UCSD-AML1 (cell line): Measurements from ENCODE around the gene BCL11B.
A peak's percentile ranks its signal among the peaks of the same experiment; 100 is the strongest.

Source experiments
- DNase-seq: peaks from one replicate; lab custom pipeline; 2025; ENCODE audit not compliant: unreplicated experiment; lab: John Stamatoyannopoulos, UW

BCL11B gene

DNA sequence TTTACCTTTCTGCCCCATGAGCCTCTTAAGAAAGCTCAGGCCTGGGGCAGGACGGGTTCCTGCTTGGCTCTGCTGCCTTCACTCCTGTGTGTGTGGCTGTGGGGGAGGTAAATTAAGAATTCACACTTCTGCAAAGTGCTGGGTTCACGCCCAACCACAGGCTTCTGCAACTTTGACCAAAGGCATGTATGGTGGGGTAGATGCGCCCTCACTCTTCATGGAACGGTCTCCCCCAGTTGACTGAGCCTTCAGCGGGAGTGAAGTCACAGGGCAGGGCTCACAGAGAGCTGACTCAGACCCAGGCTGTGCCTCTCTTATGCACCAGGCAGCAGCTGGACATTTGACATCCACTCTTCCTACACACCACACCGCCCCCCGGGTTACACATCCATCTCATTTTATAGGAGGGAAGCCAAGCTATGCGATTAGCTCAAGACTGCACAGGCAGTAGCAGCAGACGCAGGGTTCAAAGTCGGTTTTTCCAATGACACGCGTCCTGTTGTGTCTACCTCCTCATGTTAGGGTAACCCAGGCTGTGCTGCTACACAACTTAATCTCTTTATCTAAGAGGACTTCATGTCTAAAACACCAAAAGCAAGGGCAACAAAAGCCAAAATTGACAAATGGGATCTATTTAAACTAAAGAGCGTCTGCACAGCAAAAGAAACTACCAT, 15.4 kb upstream of the BCL11B start:
- DNase-seq, result no peak

DNA sequence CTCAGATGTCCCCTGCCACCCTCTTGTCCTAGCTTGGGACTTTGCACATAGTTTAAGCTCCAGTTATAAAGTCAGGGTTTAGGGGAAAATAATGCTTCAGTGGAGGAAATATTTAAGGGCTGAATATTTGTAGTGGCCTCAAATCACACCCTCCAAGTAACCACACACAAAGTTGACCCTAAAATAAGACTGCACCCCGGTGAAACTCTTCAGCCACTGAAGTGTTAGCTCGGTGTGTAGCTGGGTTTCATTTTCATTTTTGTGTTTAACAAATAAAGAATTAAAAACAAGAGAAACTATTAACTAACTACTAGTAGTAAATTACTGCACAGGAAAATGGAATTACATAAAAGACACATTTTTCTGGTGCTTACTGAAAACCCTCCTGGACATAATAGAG, 14.8 kb upstream of the BCL11B start:
- no peak for DNase-seq

DNA sequence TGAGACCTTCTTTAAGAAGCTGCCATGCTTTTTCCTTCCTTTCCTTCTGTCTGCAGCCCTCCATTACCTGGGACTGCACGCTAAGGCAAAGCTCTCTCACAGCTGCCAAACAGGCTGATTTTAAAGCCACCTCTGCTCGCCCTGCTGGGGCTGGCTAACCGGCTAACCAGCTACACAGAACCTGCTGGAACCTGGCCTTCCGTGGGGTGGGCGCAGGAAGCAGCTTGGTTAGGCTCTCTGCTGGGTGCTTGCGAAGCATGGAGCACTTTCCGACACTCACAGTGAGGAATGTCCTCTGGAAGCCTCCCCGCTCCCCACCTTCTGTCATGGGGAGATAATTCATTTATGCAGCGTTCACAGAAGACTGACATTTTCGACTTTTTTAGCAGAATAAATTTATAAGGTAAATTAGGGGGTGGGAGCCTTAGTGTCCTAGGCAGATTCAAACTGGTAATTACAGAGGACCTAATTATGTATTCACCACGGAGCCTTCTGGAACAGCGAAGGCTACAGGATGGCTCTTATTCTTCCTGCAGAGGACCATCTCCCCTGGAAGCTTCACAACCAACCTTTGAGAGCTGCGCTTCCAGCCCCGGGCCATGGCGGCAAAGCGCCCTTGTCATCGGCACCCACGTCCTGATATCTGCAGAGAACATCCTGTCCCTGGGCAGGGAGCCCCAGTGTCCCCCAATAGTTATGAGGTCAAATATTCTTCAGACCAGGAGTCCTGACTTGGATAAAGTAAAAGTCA, 12.4 kb upstream of the BCL11B start:
- DNase-seq, result no peak

DNA sequence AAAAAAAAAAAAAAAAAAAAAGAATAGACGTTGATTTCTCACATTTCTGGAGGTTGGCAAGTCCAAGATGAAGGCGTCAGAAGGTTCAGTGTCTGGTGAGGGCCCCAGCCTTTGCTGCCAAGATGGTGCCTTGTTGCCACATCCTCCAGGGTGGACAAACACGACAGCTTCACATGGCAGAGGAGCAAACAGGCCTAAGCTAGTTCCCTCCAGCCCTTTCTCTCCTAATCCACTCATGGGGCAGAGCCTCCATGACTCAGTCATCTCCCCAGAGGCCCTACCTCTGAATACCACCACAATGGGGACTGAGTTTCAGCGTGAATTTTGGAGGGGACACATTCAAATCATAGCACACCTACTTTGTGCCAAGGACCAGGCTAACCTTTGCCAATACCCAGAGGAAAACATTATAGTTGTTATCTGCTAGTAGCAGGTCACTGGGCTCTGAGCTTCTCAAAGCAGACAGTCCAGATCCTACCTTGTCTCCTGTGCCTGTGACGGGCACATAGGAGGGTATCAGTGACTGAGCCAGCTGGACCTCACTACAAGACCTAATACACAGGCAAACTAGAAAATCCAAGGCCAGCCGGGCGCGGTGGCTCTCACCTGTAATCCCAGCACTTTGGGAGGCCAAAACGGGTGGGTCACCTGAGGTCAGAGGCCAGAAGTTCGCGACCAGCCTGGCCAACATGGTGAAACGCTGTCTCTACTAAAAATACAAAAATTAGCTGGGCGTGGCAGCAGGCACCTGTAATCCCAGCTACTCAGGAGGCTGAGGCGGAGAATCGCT, 10.5 kb upstream of the BCL11B start:
- no peak for DNase-seq

DNA sequence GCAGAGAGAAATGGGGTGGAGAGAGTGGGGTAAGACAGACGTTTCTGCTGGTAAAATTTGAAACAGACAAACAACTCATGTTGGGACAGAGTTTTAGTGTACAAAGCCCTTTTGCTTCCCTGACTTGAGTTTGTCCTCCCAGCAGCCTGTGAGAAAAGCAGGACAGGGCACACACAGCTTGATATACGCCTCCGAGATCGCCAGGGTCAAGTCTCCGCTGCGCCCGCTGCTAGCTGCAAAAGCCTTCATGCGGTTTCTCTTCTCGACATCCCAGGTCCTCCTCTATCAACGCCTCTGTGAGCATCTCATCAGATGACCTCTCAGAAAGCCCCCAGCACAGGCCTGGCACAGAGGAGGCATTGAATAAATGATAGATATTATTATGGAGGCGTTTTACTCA, 9.4 kb upstream of the BCL11B start:
- no peak for DNase-seq

DNA sequence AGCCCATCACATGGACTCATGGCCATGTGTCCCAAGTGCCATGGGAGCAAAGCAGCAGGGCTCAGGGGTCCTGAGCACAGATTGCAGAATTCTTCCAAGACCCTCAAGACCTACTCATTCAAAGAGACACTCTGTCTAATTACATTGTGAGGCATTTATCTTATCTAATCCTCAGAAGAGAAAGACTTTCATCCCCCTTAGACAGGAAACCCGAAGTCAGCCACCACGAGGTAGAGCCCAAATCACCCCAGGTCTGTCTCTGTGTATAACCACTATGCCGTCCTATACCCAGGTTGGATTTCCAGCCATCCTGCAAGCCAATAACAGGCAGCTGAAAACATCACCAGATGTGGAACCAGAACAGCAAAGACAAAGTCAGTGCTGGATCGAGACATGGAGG, 8.9 kb upstream of the BCL11B start:
- DNase-seq, result no peak

DNA sequence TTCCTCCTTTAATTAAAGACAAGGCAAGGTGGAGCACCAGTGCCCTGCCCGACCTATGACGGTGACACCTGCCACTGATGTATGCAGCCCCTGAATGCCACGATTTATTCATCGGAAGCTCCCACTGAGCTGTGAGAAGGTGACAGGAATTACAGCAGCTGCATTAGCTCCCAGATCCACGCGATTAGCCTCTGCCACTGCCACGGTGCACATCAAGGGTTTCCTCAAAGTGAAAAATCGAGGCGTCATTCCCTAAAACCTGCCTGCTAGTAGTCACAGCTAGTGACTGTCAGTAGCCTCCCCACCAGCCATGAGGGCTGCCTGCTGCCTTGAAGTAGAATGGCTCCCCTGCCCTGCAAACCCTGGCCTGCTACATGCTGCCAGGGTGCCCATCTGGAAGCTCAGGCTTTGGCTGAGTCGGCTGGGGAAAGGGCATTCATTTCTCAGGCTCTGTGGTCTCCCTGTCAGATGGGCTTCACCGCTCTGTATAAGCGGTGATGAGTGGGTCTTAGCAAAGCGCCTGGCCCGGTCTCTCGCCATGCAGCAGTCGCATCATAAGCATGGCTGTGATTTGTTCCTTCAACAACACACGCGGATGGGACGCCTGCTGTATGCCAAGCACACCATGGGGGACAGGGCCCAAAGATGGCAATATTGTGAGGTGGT, 8.2 kb upstream of the BCL11B start:
- no peak for DNase-seq

DNA sequence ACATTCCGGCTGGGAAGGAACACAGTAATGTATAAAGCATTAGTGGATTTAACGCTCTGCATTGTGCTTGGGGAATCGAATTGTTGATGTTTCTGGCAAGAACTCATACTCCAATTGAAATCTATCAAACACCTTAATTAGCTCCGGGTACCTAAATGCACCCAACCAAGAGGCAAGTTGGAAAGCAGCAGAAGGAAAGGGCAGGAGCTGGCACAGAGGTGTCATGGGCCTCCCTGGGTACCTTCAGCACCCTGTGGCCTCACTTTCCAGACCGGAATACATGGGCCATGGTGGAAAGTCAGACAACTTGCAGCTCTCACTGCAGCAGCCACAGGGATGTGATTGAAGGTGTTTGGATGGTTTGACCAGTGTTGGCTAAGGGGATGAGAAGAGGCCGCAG, 6.8 kb upstream of the BCL11B start:
- DNase-seq, result no peak

DNA sequence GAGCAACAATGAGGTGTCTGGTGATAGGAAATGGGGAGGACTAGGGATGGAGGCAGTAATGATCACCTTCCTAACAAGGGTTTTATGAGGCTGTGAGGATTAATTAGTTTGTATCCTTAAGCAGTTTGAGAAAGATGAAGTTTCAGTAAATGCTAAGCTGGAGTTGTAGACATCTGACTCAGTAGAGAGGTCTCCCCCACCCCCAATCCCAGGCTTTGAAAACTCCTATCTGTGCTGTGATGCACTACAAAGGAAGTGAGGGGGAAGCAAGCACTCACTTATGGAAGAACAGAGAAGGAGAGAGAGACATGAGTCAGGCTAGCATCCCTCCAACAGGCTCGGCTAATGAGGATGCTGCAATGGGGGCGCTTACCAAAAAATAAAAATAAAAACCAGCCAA, 5.5 kb upstream of the BCL11B start:
- no peak for DNase-seq

DNA sequence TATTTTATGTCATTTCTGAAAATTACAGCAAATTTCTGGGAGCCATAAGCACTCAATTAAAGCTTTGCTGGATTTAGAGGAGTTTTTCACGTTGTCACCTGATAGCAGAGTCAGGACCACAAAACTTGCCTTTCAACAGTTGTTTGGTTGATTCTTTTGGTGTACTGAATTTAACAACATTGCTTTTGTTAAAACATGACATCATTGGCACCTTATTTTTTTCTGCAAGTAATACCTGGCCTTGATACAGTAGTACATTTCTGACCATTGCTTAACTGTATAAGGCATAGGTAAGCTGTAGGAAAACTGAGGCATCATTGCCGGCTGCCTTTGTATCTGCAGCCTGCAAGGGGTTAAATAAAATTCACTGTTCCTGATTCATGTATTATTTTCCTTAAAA, 4.5 kb upstream of the BCL11B start:
- DNase-seq, result no peak

DNA sequence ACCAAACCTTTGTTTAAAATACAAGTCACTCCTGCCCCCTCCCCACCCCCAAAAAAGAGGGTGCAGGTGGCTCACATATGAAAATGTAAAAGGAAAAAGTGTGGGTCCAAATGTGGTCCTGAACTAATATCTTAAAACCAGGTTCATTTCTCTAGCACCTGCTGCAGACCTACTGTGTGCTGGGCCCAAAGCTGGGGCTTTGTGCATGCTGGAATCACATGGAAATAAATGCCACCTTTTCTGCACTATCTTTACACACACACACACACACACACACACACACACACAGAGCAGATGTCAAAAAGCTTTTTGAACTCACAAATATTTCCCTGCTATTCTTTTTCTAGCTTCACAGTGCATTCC, 3.2 kb upstream of the BCL11B start:
- DNase-seq, result no peak

DNA sequence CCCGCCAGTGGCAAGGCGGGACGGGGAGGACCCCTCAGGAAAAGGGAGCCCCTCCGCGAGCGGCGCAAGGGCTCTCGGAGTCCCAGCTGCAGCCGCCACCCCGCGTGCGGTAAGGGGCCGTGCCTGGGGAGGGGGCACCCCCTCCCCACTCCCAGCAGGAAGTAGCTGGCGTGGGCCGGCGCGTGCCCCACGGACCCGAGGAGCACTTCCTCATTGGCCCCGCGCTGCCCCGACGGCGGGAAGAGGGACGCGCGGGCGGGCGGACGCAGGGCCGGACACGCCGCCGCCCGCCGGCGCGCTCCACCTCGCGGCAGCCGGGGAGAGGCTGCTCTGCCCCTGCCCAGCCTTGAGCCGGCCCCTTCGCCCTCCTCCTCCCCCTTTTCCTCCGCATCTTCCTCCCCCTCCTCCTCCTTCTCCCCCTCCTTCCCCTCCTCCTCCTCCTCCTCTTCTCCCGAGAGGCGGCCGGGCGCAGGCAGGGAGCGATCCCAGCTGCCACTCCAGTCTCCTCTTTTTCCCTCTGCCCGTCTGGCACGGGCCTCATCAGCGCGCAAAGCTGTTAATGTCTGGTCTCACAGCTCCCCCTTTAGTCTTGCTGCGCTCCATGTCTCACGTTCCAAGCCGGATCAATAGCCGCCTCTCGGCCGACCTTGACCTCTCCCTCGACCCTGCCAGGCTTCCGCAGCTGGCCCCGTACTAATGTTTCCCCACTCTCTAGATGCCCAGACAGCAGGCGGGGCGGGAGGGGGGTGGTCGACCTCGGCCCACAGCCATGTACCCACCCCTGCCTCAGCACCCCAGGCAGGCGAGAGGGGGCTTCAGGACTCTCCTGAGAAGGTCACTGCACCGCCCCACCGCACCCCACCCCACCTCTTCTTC, 2.6 kb upstream of the BCL11B start:
- peak; percentile 71 for DNase-seq

DNA sequence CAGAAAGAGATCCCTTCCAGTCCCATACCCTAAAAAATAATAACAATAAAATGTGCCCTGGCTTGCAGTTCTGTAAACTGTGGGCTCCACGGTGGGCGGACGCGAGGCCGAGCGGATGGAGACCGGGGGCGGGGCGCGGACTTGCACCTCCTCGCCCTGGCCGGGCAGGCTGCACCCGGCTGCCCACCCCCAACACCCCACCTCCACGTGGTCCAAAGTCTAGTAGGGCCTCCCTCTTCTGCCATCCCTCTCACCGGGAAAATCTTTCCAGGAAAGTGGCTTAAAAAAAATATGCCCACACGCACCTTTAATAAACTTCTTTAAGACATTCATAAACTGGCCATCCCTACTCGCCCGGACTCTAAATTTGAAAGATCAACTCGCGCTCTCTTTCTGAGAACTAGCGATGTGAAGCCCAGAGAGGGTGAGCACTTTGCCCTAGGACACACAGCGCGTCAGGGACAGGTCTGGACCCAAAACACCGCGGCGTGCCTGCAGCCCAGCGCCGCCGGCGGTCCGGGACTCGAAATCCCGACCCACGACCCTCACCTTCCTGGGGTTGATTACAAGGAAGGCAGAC, 1.9 kb upstream of the BCL11B start:
- DNase-seq, result no peak

DNA sequence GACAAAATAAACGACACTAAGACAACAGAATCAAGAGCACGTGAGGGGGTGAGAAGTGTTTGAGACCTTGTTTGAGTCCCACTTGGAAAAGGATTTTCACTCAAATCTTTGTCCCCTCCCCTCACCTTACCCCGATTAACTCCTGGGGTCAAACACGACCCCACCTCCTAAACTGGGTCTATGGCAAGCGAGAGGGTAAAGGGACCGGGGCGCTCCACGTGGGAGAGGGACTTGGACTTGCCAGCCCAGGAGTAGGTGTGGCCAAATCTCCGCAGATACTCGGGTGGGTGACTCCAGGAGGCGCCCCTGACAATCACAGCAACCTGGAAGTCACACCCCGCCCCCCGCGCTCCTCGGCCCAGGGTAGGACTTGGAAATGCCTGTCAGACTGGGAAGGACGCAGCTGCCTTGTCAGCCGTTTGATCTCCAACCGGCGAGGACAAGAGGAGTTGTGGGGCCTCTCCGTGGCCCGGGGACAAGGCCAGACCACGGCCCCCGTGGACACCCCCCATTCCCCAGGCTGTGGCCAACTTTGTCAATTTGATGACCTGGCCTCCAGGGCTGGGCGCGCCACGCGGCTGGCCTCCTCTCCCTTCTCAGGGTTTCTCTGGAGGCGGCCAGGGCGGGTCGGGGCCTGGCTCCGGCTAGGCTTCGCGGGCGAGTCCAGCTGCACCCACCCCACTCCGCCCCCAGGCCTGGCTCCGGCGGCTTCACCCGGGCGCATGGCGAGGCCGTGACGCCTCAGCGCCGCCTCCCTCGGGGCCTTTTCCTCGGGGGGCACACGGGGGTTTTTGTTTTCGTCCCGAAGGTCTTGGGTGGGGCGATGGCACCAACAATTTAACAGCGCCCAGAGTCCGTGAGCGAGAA, 1.1 kb upstream of the BCL11B start:
- DNase-seq, result no peak

DNA sequence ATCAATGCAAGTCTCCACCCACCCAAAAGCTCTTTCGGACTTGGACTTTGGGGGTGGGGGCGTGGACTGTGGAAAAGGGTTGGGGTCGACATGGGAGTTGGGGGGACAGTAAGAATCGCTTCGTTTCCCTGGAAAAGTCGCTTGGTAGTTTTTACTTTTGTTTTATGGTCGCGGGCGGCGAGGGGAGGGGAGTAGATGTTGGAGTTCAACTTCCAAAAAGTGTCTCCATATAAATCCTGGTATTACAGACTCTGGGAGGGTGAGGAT, 568 bp upstream of the BCL11B start:
- DNase-seq, result no peak

DNA sequence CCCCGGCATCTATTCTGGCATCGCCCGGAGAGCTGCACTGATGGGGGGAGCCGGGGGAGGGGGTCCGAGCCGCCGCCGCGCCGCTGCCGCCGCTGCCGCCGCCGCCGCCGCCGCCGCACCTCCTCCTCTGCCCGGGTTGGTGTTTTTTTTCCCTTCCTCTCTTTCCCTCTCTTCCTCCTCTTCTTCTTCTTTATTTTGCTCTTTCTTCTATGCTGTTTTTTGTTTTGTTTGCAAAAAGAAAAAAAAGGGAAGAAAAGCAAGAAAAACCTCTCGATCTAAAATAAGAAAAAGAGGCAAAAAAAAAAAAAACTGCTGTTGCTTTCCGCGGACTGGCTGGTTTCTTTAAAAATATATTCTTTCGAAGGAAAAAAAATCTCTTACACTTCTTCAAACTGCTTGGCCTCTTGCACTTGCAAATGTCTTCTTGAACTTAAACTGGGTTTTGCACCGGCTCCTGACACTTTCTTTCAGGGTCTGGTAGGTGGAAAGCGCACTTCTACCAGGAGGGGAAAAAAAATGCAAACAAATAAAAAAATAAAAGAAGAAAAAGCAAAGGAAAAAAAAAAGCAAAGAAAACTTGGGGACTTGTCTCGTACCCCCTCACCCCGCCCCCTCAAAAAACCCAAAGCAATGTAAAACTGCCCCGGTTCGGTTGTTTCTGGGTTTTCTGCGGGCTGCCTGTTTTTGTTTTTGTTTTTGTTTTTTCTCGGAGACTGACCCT, 616 bp downstream of the BCL11B start:
- no peak for DNase-seq

DNA sequence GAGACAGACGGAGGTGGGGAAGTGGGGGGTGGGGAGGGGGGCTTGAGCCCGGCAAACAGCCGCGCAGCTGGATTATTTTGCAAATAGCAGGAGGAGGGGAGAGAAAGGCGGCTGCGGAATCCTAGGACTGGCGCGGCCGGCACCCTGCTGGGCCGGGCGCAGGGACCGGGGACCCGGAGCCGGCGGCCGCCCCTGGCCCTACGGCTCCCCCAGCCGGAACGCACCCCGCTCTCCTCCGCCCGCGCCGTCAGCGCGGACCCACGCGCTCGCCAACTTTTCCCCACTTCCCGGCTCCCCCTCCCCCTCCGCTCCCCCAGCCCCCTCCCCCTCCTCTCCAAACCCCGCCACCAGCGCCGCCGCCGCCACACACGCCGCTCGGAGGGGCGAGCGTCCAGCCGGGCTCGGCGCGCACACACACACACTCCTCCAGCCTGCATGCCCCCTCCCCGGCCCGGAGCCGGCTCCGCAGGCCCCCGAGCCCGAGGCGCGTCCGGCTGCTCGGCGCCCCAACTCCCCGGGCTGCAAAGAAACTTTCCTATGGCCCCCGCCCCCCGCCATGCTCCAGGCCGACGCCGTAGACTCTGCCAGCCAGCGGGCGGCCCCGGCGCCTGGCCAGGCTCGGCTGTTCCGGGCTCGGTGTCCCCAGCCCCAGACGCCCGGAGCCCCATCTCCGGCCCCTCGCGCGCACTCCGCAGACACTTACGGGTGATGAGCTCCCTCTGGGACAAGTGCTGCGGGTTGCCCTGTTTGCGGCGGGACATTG, 1.4 kb downstream of the BCL11B start:
- DNase-seq, result no peak
